ENCODE results near the gene SEC62. TPM values are rescaled to one million over a fixed set of nuclear protein-coding genes. Genes with fewer than 3 reads are reported as not detected.

Gene SEC62
- total RNA-seq, 4 donors from 2014 or later, result 33.2 to 96.6 (median 36.8) TPM

DNA sequence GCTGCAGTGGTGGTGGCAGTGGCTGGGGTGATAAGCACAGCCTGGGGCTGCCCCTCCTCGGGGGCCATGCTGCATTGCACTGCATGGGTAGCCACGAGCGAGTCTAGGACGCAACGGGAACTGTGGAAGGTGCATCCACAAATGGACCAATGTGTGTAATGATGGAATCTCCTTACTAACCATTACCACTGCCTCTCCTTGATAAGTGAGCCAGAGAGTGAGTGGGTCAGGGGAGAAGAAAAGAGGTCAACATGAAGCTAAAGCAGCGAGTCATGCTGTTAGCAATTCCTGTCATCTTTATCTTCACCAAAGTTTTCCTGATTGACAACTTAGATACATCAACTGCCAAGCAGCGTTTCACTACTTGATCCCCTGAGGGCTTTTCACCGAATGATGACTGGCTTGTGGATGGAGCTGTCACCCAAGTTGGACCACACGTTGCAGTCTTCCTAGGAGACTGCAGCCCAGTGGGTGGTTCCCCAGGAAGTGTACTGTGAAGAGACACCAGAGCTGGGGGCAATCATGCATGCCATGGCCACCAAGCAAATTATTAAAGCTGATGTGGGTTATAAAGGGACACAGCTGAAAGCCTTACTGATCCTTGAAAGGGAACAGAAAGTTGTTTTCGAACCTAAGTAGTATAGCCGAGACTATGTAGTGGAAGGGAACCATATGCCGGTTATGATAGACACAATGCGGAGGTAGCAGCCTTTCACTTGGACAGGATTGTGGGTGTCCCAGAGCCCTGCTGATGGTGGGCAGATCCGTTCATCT lies 34.7 kb upstream of the SEC62 start:
- Histone ChIP-seq H3K4me3 (peak overlapping the region in 1 of 4 donors; percentile 6), H3K36me3 (no peaks in the 10 kb centered on the region), H3K27me3 (no peaks in the 10 kb centered on the region), H3K27ac (peak overlapping the region in 2 of 4 donors; percentile 40 to 67), H3K4me1 (peaks cover 0 to 7% (median 3%) of the 10 kb centered on the region in 4 donors), H3K9me3 (no peaks in the 10 kb centered on the region)
- peak in 2 of 3 donors; percentile 85 to 86 for DNase-seq
- TF ChIP-seq POLR2A (IDR thresholded peaks at IDR 0.05), result no peak
- TF ChIP-seq, protein P1, sequence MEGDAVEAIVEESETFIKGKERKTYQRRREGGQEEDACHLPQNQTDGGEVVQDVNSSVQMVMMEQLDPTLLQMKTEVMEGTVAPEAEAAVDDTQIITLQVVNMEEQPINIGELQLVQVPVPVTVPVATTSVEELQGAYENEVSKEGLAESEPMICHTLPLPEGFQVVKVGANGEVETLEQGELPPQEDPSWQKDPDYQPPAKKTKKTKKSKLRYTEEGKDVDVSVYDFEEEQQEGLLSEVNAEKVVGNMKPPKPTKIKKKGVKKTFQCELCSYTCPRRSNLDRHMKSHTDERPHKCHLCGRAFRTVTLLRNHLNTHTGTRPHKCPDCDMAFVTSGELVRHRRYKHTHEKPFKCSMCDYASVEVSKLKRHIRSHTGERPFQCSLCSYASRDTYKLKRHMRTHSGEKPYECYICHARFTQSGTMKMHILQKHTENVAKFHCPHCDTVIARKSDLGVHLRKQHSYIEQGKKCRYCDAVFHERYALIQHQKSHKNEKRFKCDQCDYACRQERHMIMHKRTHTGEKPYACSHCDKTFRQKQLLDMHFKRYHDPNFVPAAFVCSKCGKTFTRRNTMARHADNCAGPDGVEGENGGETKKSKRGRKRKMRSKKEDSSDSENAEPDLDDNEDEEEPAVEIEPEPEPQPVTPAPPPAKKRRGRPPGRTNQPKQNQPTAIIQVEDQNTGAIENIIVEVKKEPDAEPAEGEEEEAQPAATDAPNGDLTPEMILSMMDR (IDR thresholded peaks at IDR 0.05), result no peak

DNA sequence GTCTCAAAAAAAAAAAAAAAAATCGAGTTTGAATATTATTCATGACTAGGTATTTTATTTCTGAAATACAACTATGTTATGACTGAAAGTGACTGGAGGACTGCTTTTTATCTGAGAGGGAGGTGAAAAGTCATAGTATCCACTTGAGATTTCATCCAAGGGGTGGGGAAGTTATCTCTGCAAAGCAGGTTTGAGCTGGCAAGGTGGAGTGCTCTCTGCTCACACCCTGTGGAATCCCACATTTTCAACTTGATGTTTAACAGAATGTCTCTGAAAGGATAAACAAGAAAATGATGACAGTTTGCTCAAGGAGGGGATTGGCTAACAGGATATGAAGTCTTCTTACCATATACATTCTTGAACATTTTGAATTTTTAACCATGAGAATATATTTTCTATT lies 27.3 kb upstream of the SEC62 start:
- H3K9me3 ChIP-seq, result no peaks in the 10 kb centered on the region
- H3K27me3 ChIP-seq, result no peaks in the 10 kb centered on the region
- peaks cover 0 to under 1% (median under 1%) of the 10 kb centered on the region in 4 donors for H3K4me1 ChIP-seq
- DNase-seq, result no peak
- H3K4me3 ChIP-seq, result no peak overlapping the region
- peak overlapping the region in 1 of 4 donors; percentile 59 for H3K27ac ChIP-seq
- no peaks in the 10 kb centered on the region for H3K36me3 ChIP-seq
- TF ChIP-seq POLR2A (IDR thresholded peaks at IDR 0.05), result no peak
- TF ChIP-seq, protein P1 (IDR thresholded peaks at IDR 0.05), result no peak

DNA sequence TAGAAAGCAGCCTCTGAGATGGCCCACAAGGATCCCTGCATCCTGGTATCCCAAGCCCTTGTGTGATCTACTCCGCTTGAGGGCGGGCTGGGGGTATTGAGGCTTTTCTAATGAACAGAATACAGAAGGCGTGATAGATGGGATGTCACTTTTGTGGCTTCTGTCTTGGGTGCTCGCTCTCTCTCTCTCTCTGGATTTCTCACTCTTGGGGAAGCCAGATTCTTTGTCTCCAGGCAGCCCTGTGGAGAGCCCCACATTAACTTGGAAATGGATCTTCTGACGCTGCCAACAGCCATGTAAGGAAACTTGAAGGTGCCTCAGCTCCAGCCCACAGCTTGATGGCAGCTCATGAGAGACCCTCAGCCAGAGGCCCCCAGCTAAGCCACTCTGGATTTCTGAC lies 26.9 kb upstream of the SEC62 start:
- Histone ChIP-seq H3K9me3 (no peaks in the 10 kb centered on the region), H3K4me3 (no peak overlapping the region), H3K27ac (peak overlapping the region in 2 of 4 donors; percentile 34 to 59), H3K4me1 (peaks cover 0 to 5% (median 2%) of the 10 kb centered on the region in 4 donors), H3K27me3 (no peaks in the 10 kb centered on the region), H3K36me3 (no peaks in the 10 kb centered on the region)
- no peak for DNase-seq
- TF ChIP-seq, protein P1 (IDR thresholded peaks at IDR 0.05), result no peak
- no peak for TF ChIP-seq POLR2A (IDR thresholded peaks at IDR 0.05)

DNA sequence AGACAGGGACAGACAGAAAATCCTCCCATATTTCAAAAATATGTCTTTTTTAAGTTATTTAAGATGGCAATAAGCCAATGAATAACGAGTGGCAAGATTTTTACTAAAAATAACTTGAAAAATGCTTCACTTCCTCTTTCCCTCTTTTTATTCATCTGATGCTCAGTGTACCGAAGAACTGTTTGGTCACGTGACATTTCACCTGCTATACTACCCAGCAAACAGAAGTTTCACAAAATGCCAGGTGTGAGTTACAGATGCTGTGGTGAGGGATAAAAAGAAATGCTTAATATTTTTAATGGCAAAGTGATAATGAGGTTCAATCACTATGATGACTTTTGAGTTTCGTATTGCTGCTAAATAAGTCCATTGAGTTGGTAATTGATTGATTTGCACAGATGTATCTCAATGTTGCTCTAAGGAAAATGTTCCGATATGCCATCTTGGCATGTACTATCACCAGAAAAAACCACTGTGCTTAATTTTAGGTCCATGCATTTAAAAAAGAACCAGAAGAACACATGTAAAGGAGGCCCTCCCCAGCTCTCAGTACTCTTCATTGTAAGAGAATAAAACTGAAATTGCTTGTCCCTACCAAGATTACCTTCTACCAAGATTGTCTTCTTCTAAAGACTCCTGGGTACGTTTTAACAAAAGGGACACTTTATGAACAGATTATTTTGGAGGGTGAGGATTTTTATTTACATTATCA lies 26.0 kb upstream of the SEC62 start:
- Histone ChIP-seq H3K4me3 (no peak overlapping the region), H3K27ac (peak overlapping the region in 2 of 4 donors; percentile 34 to 59), H3K36me3 (no peaks in the 10 kb centered on the region), H3K4me1 (peaks cover 0 to 8% (median 3%) of the 10 kb centered on the region in 4 donors), H3K27me3 (no peaks in the 10 kb centered on the region), H3K9me3 (no peaks in the 10 kb centered on the region)
- TF ChIP-seq, protein P1 (IDR thresholded peaks at IDR 0.05), result no peak
- no peak for TF ChIP-seq POLR2A (IDR thresholded peaks at IDR 0.05)
- peak in 2 of 3 donors; percentile 48 to 63 for DNase-seq

DNA sequence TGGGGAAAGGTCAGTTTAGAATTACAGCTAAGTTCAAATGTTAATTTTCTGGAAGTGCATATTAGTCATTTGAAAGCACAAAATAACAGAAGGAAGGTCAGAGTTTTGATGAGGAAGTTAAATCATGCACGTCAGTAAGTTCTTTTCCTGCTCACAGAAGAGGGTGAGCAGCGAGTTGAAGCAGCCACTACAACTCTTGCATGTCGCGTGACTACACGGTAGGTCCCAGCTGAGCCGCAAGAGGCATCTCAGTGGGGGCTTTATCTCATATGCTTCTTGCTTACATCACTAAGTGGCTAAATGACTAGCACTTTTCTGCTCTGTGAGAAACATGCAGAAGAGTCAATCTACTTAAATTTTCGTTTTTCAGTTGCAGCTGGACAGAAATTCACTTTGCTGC lies 21.3 kb upstream of the SEC62 start:
- peak overlapping the region in 2 of 4 donors; percentile 58 to 67 for H3K27ac ChIP-seq
- H3K4me3 ChIP-seq, result no peak overlapping the region
- H3K36me3 ChIP-seq, result no peaks in the 10 kb centered on the region
- H3K9me3 ChIP-seq, result no peaks in the 10 kb centered on the region
- no peak for TF ChIP-seq POLR2A (IDR thresholded peaks at IDR 0.05)
- TF ChIP-seq, protein P1 (IDR thresholded peaks at IDR 0.05), result peak in 1 of 6 experiments; percentile 42
- no peaks in the 10 kb centered on the region for H3K27me3 ChIP-seq
- peak in 2 of 3 donors; percentile 81 to 86 for DNase-seq
- H3K4me1 ChIP-seq, result peaks cover 0 to 8% (median 3%) of the 10 kb centered on the region in 4 donors
